OCI-LY1 (cell line): ENCODE measurements around the gene OTUD6A.

ENCODE experiments used
- H2AFZ ChIP-seq: fragments of 200-600 bp; sonication (generic), shearing (Covaris generic); 2 replicates; pipeline ENCODE4 v1.6.0; 2014; ENCODE audit warnings: antibody characterized with exemption, mild to moderate bottlenecking, low read length
- H3F3A ChIP-seq: fragments of 200-600 bp; sonication (generic), shearing (Covaris generic); 2 replicates; pipeline ENCODE4 v1.6.0; 2014; ENCODE audit warnings: mild to moderate bottlenecking, antibody characterized with exemption, low read length, moderate library complexity; ENCODE audit not compliant: insufficient read depth
- H3K27ac ChIP-seq: fragments of 200-600 bp; sonication (generic); 2 replicates; pipeline ENCODE4 v1.5.1; 2014; ENCODE audit warnings: low read length, mixed run types, mild to moderate bottlenecking, low read depth; ENCODE audit not compliant: poor library complexity, severe bottlenecking
- H3K27me3 ChIP-seq: fragments of 200-600 bp; sonication (generic); 2 replicates; pipeline ENCODE4 v1.6.0; 2014; ENCODE audit warnings: antibody characterized with exemption, mild to moderate bottlenecking, low read length, moderate library complexity; ENCODE audit not compliant: insufficient read depth
- H3K36me3 ChIP-seq: fragments of 200-600 bp; sonication (generic); 2 replicates; pipeline ENCODE4 v1.6.1; 2014; ENCODE audit warnings: mild to moderate bottlenecking, antibody characterized with exemption, low read length, moderate library complexity, mixed read lengths; ENCODE audit not compliant: insufficient read depth
- H3K4me1 ChIP-seq: fragments of 200-600 bp; sonication (generic); 2 replicates; pipeline ENCODE4 v1.5.1; 2014; ENCODE audit warnings: mild to moderate bottlenecking, low read length, moderate library complexity; ENCODE audit not compliant: insufficient read depth, severe bottlenecking
- H3K4me2 ChIP-seq: fragments of 200-600 bp; sonication (generic), shearing (Covaris generic); 2 replicates; pipeline ENCODE4 v1.6.1; 2014; ENCODE audit warnings: low read length
- H3K4me3 ChIP-seq: fragments of 200-600 bp; sonication (generic); 2 replicates; pipeline ENCODE4 v1.5.1; 2014; ENCODE audit warnings: low read length, low read depth, mild to moderate bottlenecking, mixed read lengths; ENCODE audit not compliant: poor library complexity, severe bottlenecking
- H3K79me2 ChIP-seq: fragments of 200-600 bp; shearing (Covaris generic); 2 replicates; pipeline ENCODE4 v1.6.1; 2016; ENCODE audit warnings: mixed run types, low read length, mixed read lengths; ENCODE audit not compliant: insufficient read depth
- H3K9ac ChIP-seq: fragments of 200-600 bp; sonication (generic), shearing (Covaris generic); 2 replicates; pipeline ENCODE4 v1.6.1; 2014; ENCODE audit warnings: mild to moderate bottlenecking, low read length, mixed read lengths
- H3K9me2 ChIP-seq: fragments of 200-600 bp; sonication (generic), shearing (Covaris generic); 2 replicates; pipeline ENCODE4 v1.6.1; 2014; ENCODE audit warnings: low read depth, mild to moderate bottlenecking, low read length, mixed read lengths
- H3K9me3 ChIP-seq: fragments of 200-600 bp; shearing (Covaris generic); 2 replicates; pipeline ENCODE4 v1.6.1; 2014; ENCODE audit warnings: low read length, mixed read lengths
- H4K20me1 ChIP-seq: fragments of 200-600 bp; sonication (generic), shearing (Covaris generic); 2 replicates; pipeline ENCODE4 v1.6.0; 2016; ENCODE audit warnings: mild to moderate bottlenecking, low read length; ENCODE audit not compliant: insufficient read depth
- EZH2 ChIP-seq: fragments of 200-600 bp; sonication (generic), shearing (Covaris generic); IDR thresholded peaks from 2 replicates; pipeline ENCODE4 v1.8.0; 2017; ENCODE audit warnings: borderline replicate concordance, mixed run types, mild to moderate bottlenecking, antibody characterized with exemption, low read length, moderate library complexity, mixed read lengths
- TF ChIP-seq, protein P1 (sequence below): fragments of 200-600 bp; sonication (generic), shearing (Covaris generic); IDR thresholded peaks from 2 replicates; pipeline ENCODE4 v1.5.1; 2017; ENCODE audit warnings: mild to moderate bottlenecking, antibody characterized with exemption, low read length, moderate library complexity, mixed read lengths

OTUD6A gene

DNA sequence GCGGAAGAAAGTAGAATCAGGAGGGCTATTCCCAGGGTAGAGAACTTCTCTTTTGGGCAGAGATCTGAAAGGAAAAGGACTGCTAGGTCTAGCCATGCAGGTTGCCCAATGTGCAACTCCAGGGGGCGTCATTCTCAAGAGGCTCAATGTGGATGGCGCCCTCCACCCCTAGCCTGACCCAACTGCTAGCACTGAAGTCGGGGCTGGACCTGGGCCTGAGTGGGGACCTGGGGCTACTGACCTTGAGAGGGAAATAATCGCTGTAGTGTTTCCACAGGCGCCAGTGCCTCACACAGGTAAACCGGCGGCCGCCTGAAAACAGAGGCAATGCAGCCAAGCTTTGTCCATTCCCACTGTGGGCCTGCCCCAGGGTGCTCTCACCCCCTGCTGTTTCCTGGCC lies 18.6 kb upstream of the OTUD6A start:
- H4K20me1 ChIP-seq: no peaks in the 10 kb centered on the region
- H3K4me1 ChIP-seq: no peaks in the 10 kb centered on the region
- H3K9me2 ChIP-seq: no peaks in the 10 kb centered on the region
- H3K27me3 ChIP-seq: no peaks in the 10 kb centered on the region
- no peak overlapping the region for H3K27ac ChIP-seq
- no peak overlapping the region for H3K4me2 ChIP-seq
- H3K36me3 ChIP-seq: no peaks in the 10 kb centered on the region
- H3F3A ChIP-seq: no peaks in the 10 kb centered on the region
- no peaks in the 10 kb centered on the region for H3K9me3 ChIP-seq
- no peak overlapping the region for H3K9ac ChIP-seq
- no peaks in the 10 kb centered on the region for H3K79me2 ChIP-seq
- no peak for TF ChIP-seq EZH2
- TF ChIP-seq, protein P1, sequence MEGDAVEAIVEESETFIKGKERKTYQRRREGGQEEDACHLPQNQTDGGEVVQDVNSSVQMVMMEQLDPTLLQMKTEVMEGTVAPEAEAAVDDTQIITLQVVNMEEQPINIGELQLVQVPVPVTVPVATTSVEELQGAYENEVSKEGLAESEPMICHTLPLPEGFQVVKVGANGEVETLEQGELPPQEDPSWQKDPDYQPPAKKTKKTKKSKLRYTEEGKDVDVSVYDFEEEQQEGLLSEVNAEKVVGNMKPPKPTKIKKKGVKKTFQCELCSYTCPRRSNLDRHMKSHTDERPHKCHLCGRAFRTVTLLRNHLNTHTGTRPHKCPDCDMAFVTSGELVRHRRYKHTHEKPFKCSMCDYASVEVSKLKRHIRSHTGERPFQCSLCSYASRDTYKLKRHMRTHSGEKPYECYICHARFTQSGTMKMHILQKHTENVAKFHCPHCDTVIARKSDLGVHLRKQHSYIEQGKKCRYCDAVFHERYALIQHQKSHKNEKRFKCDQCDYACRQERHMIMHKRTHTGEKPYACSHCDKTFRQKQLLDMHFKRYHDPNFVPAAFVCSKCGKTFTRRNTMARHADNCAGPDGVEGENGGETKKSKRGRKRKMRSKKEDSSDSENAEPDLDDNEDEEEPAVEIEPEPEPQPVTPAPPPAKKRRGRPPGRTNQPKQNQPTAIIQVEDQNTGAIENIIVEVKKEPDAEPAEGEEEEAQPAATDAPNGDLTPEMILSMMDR: no peak
- no peak overlapping the region for H2AFZ ChIP-seq
- H3K4me3 ChIP-seq: no peak overlapping the region

DNA sequence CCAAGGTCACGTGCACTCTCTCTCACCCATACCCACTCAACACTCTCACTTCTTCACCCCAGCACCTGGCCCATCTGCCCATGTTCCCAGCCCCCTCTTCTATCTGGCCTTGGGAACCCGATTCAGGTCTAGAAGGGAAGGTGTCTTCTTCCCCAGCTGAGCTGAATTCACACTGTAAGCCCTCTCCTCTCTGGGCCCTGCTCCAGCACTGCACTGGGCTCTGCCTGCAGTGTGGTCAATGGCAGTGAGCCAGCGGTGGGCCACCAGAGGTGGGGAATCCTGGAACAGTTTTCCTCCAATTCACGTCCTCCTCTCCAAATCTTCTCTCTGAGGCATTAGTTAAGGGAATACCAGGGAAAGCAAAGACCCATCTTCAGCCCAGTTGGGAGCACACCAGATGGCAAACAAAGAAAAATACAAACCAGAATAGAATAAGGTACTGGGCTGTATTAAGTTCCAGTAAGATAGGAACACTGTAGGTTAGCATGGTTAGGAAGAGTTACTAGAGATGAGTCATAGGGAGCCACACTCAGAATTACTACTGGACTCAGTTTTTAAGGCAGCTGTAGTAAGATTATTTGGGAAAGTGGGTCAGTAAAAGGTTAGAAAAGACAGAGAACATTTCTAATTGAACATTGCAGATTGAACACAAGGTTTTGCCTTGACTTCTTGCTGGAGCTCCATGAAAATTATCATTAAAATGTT lies 17.6 kb upstream of the OTUD6A start:
- Histone ChIP-seq H3K79me2 (no peaks in the 10 kb centered on the region), H3K36me3 (no peaks in the 10 kb centered on the region), H3K4me3 (no peak overlapping the region), H3F3A (no peaks in the 10 kb centered on the region), H3K27me3 (no peaks in the 10 kb centered on the region), H3K4me1 (no peaks in the 10 kb centered on the region), H3K9me2 (no peaks in the 10 kb centered on the region), H3K4me2 (no peak overlapping the region), H3K9ac (no peak overlapping the region), H3K27ac (no peak overlapping the region), H4K20me1 (no peaks in the 10 kb centered on the region), H3K9me3 (no peaks in the 10 kb centered on the region), H2AFZ (no peak overlapping the region)
- TF ChIP-seq EZH2: no peak
- TF ChIP-seq, protein P1: no peak

DNA sequence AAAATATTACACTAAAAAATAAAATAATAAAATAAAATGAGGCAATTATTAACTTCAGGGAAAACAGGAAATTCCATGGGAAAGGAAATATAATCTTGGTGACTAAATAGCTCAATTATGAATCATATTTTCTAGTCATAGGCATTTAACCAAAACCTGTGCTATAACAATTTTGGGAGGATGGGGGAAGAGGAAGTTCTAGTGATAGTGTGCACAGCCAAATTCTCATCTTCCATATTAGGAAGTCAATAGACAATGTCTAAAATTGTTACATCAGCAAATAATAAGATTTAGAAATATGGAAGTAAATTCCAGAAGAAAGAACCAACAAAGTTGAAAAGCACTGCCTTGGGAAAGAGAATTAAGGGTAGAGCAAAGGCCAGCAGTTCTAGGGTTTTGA lies 15.3 kb upstream of the OTUD6A start:
- Histone ChIP-seq H2AFZ (no peak overlapping the region), H3K27me3 (no peaks in the 10 kb centered on the region), H3K27ac (no peak overlapping the region), H3K4me2 (no peak overlapping the region), H3K9me3 (no peaks in the 10 kb centered on the region), H3K9me2 (no peaks in the 10 kb centered on the region), H3K79me2 (no peaks in the 10 kb centered on the region), H3K36me3 (no peaks in the 10 kb centered on the region), H4K20me1 (no peaks in the 10 kb centered on the region), H3K4me1 (no peaks in the 10 kb centered on the region), H3F3A (no peaks in the 10 kb centered on the region), H3K9ac (no peak overlapping the region), H3K4me3 (no peak overlapping the region)
- TF ChIP-seq, protein P1: no peak
- no peak for TF ChIP-seq EZH2
